H1 (cell line): ENCODE results near the gene CNTROB. TPM values are rescaled to one million over a fixed set of nuclear protein-coding genes. Genes with fewer than 3 reads are reported as not detected.

Experiments used
- CTCF ChIA-PET: fragments of 300-600 bp; sonication (Branson Sonifier 250); formaldehyde crosslinking; loops from one replicate; lab custom pipeline; 2021; ENCODE audit not compliant: partially characterized antibody; lab: Charles Lee
- POLR2A ChIA-PET: fragments of 300-600 bp; sonication (Branson Sonifier 250); formaldehyde crosslinking; loops from one replicate; lab custom pipeline; 2021; ENCODE audit warnings: inconsistent platforms; ENCODE audit not compliant: partially characterized antibody; lab: Charles Lee
- DNase-seq, 2 experiments: peaks; one replicate each; pipeline versions ENCODE4 v3.0.0 to v3.0.0-alpha.2; 2010 to 2022; ENCODE audit warnings: low spot score in 2 of 2, low read depth in 1 of 2, mixed read lengths in 1 of 2
- FAIRE-seq: peaks from 2 replicates; lab custom pipeline; 2011; peaks lifted over from hg19 to GRCh38; lab: Jason Lieb, UNC
- H2AFZ ChIP-seq: 2 replicates; pipeline ENCODE4 v1.8.1; 2012; ENCODE audit warnings: low read length, inconsistent platforms
- H2AK5ac ChIP-seq: 2 replicates; pipeline ENCODE4 v1.6.1; 2013; ENCODE audit warnings: low read depth, low read length
- H2BK120ac ChIP-seq: replicated peaks from 2 replicates; pipeline ENCODE3; 2013; ENCODE audit warnings: low read depth, low read length, inconsistent platforms
- H2BK12ac ChIP-seq: 2 replicates; pipeline ENCODE4 v1.6.1; 2013; ENCODE audit warnings: low read depth, low read length
- H2BK15ac ChIP-seq: 2 replicates; pipeline ENCODE4 v1.6.1; 2013; ENCODE audit warnings: low read length
- H2BK20ac ChIP-seq: 2 replicates; pipeline ENCODE4 v1.6.1; 2013; ENCODE audit warnings: low read length
- H2BK5ac ChIP-seq: 2 replicates; pipeline ENCODE4 v1.6.1; 2013; ENCODE audit warnings: low read depth, low read length
- H3K14ac ChIP-seq: 2 replicates; pipeline ENCODE4 v1.6.1; 2013; ENCODE audit warnings: inconsistent platforms; ENCODE audit not compliant: insufficient read length
- H3K18ac ChIP-seq: 2 replicates; pipeline ENCODE4 v1.6.1; 2013; ENCODE audit warnings: low read length; ENCODE audit errors: extremely low read depth
- H3K23ac ChIP-seq: 2 replicates; pipeline ENCODE4 v1.6.1; 2013; ENCODE audit warnings: inconsistent platforms; ENCODE audit not compliant: insufficient read length
- H3K23me2 ChIP-seq: 2 replicates; pipeline ENCODE4 v1.6.1; 2013; ENCODE audit warnings: low read depth, low read length
- H3K27ac ChIP-seq: 2 replicates; pipeline ENCODE4 v1.6.1; 2011; ENCODE audit warnings: low read depth, low read length, inconsistent platforms
- H3K27me3 ChIP-seq, 4 experiments: replicated peaks in 1 of 4; 1 replicate in 1 of 4; 2 replicates in 3 of 4; pipeline versions ENCODE4 v1.6.1 to v1.8.1; 2011 to 2013; ENCODE audit warnings: low read length in 3 of 4, mild to moderate bottlenecking in 3 of 4, inconsistent platforms in 2 of 4, mixed read lengths in 2 of 4, moderate library complexity in 1 of 4; ENCODE audit not compliant: control insufficient read depth in 3 of 4, insufficient read depth in 3 of 4; ENCODE audit errors: extremely low read depth in 1 of 4
- H3K36me3 ChIP-seq, 4 experiments: 2 replicates each; pipeline versions ENCODE4 v1.6.1 to v1.8.1; 2011 to 2013; ENCODE audit warnings: mild to moderate bottlenecking in 4 of 4, low read length in 3 of 4, moderate library complexity in 2 of 4, control low read depth in 1 of 4, inconsistent platforms in 1 of 4; ENCODE audit not compliant: insufficient read depth in 4 of 4, control insufficient read depth in 2 of 4
- H3K4ac ChIP-seq: replicated peaks from 2 replicates; pipeline ENCODE3; 2013; ENCODE audit warnings: low read length, low read depth, mixed read lengths, inconsistent platforms; ENCODE audit not compliant: insufficient read length
- H3K4me1 ChIP-seq, 4 experiments: replicated peaks in 1 of 4; 1 replicate in 1 of 4; 2 replicates in 3 of 4; pipeline versions ENCODE4 v1.6.1 to v1.8.1; 2011 to 2013; ENCODE audit warnings: low read length in 3 of 4, inconsistent platforms in 2 of 4, mixed read lengths in 1 of 4; ENCODE audit not compliant: insufficient read depth in 4 of 4, control insufficient read depth in 3 of 4
- H3K4me2 ChIP-seq, 2 experiments: 2 replicates each; pipeline versions ENCODE4 v1.6.1 to v1.8.1; 2011 to 2013; ENCODE audit warnings: low read depth in 2 of 2, low read length in 2 of 2, control low read depth in 1 of 2, inconsistent platforms in 1 of 2, mild to moderate bottlenecking in 1 of 2; ENCODE audit not compliant: insufficient read depth in 1 of 2
- H3K4me3 ChIP-seq, 4 experiments: fragments of 200-600, 300-600 bp in 1 of 4; sonication (generic), shearing (Covaris generic), sonication (Bioruptor Twin) in 1 of 4; 2 replicates each; pipeline versions ENCODE4 v1.5.1 to v1.8.1; 2011 to 2016; ENCODE audit warnings: low read length in 4 of 4, low read depth in 3 of 4, control low read depth in 2 of 4, inconsistent platforms in 2 of 4, mild to moderate bottlenecking in 2 of 4, mixed read lengths in 1 of 4, moderate library complexity in 1 of 4; ENCODE audit not compliant: insufficient read depth in 2 of 4; ENCODE audit errors: extremely low read depth in 1 of 4
- H3K56ac ChIP-seq: replicated peaks from 2 replicates; pipeline ENCODE3; 2013; ENCODE audit warnings: low read depth, mild to moderate bottlenecking, mixed read lengths, low read length, inconsistent platforms; ENCODE audit not compliant: insufficient read length
- H3K79me1 ChIP-seq: 2 replicates; pipeline ENCODE4 v1.6.1; 2013; ENCODE audit warnings: low read depth, low read length, control low read depth
- H3K79me2 ChIP-seq, 2 experiments: 2 replicates each; pipeline versions ENCODE4 v1.6.1 to v1.8.1; 2012 to 2013; ENCODE audit warnings: low read length in 2 of 2, mild to moderate bottlenecking in 2 of 2, inconsistent platforms in 1 of 2; ENCODE audit not compliant: insufficient read depth in 2 of 2, control insufficient read depth in 1 of 2
- H3K9ac ChIP-seq, 4 experiments: replicated peaks in 1 of 4; 1 replicate in 1 of 4; 2 replicates in 3 of 4; pipeline versions ENCODE4 v1.6.1 to v1.8.1; 2011 to 2013; ENCODE audit warnings: low read depth in 3 of 4, low read length in 3 of 4, control low read depth in 2 of 4, mild to moderate bottlenecking in 2 of 4, moderate library complexity in 2 of 4, inconsistent platforms in 1 of 4; ENCODE audit errors: extremely low read depth in 1 of 4
- H3K9me3 ChIP-seq, 2 experiments: 2 replicates each; pipeline versions ENCODE4 v1.6.1 to v1.8.1; 2012 to 2013; ENCODE audit warnings: mild to moderate bottlenecking in 2 of 2, moderate library complexity in 2 of 2, control low read depth in 1 of 2, inconsistent platforms in 1 of 2, low read depth in 1 of 2, low read length in 1 of 2, mixed read lengths in 1 of 2; ENCODE audit not compliant: insufficient read depth in 2 of 2
- H4K20me1 ChIP-seq, 2 experiments: replicated peaks in 1 of 2; 2 replicates each; pipeline versions ENCODE3 to v1.8.1; 2011 to 2013; ENCODE audit warnings: inconsistent platforms in 2 of 2, low read length in 2 of 2, mild to moderate bottlenecking in 1 of 2; ENCODE audit not compliant: insufficient read depth in 2 of 2, control insufficient read depth in 1 of 2
- H4K5ac ChIP-seq: 2 replicates; pipeline ENCODE4 v1.6.1; 2013; ENCODE audit warnings: low read length, low read depth, mixed read lengths, inconsistent platforms; ENCODE audit not compliant: insufficient read length
- H4K8ac ChIP-seq: 2 replicates; pipeline ENCODE4 v1.8.0; 2013; ENCODE audit warnings: mild to moderate bottlenecking, moderate library complexity, low read length, inconsistent platforms; ENCODE audit not compliant: insufficient read depth; ENCODE audit errors: extremely low read depth
- H4K91ac ChIP-seq: replicated peaks from 2 replicates; pipeline ENCODE3; 2013; ENCODE audit warnings: low read length, mixed read lengths, inconsistent platforms; ENCODE audit not compliant: insufficient read length
- BRCA1 ChIP-seq: IDR thresholded peaks from 2 replicates; pipeline ENCODE4 v1.6.1; 2012; ENCODE audit warnings: low read depth, low read length, improper control_type of control experiment
- KDM1A ChIP-seq: fragments of 200-600, 300-600 bp; sonication (generic); IDR thresholded peaks from 2 replicates; pipeline ENCODE4 v1.7.1; 2016; ENCODE audit warnings: mild to moderate bottlenecking, low read length, borderline replicate concordance
- NANOG ChIP-seq: IDR thresholded peaks from 2 replicates; pipeline ENCODE4 v1.6.1; 2011; ENCODE audit warnings: low read length, low read depth, mild to moderate bottlenecking, inconsistent platforms; ENCODE audit not compliant: insufficient read depth, poor library complexity, severe bottlenecking
- POLR2A ChIP-seq, 2 experiments: IDR thresholded peaks; 1 replicate in 1 of 2; 2 replicates in 1 of 2; pipeline ENCODE4 v1.6.1; 2011; ENCODE audit warnings: low read depth in 2 of 2, low read length in 2 of 2, mild to moderate bottlenecking in 2 of 2; ENCODE audit errors: control extremely low read depth in 1 of 2
- RXRA ChIP-seq: IDR thresholded peaks from 2 replicates; pipeline ENCODE4 v1.6.1; 2011; ENCODE audit warnings: low read depth, mild to moderate bottlenecking, low read length, moderate library complexity; ENCODE audit not compliant: insufficient read depth
- SIX5 ChIP-seq: IDR thresholded peaks from 2 replicates; pipeline ENCODE4 v1.6.1; 2011; ENCODE audit warnings: mild to moderate bottlenecking, low read depth, low read length
- SUZ12 ChIP-seq: fragments of 200-600 bp; sonication (generic); IDR thresholded peaks from 2 replicates; pipeline ENCODE4 v1.6.1; 2012; ENCODE audit warnings: mild to moderate bottlenecking, inconsistent platforms, low read length, moderate library complexity, mixed read lengths
- TBP ChIP-seq: IDR thresholded peaks from 2 replicates; pipeline ENCODE4 v1.6.1; 2011; ENCODE audit warnings: low read depth, low read length, improper control_type of control experiment
- TEAD4 ChIP-seq: IDR thresholded peaks from 2 replicates; pipeline ENCODE4 v1.6.1; 2012; ENCODE audit warnings: low read depth, low read length, inconsistent platforms, mixed read lengths
- WGBS, 2 experiments: shearing (Covaris generic) in 1 of 2; methylation state at CpG; one replicate each; pipeline versions ENCODE4 v1.1.6 to v1.1.7; 2013 to 2015; ENCODE audit warnings: low lambda C conversion rate in 2 of 2, mixed read lengths in 2 of 2, inconsistent platforms in 1 of 2, low coverage in 1 of 2, missing lambda C conversion rate in 1 of 2; ENCODE audit not compliant: insufficient replicate concordance in 2 of 2, insufficient coverage in 1 of 2, insufficient read length in 1 of 2; ENCODE audit errors: extremely low coverage in 1 of 2, missing lambda C conversion rate in 1 of 2; 5-methylcytosine and 5-hydroxymethylcytosine counted together
- polyA plus RNA-seq, 7 experiments: library from polyadenylated mRNA; depleted of rRNA in 3 of 7; stranded (reverse) in 5 of 7; unstranded in 2 of 7; fragments of >200 nt in 5 of 7; fragments of 200-250 nt in 2 of 7; gene quantifications; 1 replicate in 5 of 7; 2 replicates in 1 of 7; 4 replicates in 1 of 7; pipeline versions ENCODE4 v1.2.1 to v1.2.3, GENCODE V29; 2011 to 2013; ENCODE audit warnings: missing spikeins in 2 of 7, mixed read lengths in 2 of 7
- total RNA-seq: library from RNA; stranded (reverse); fragmentation: NEBNext Ultra II Directional; extraction: Animal tissue kit (Norgen Biotek cat#: 25700); gene quantifications from 2 replicates; pipeline ENCODE4 v1.2.1, GENCODE V29; 2021
- TF ChIP-seq, protein P1 (sequence below): IDR thresholded peaks from 2 replicates; pipeline ENCODE4 v1.6.1; 2012; ENCODE audit warnings: low read length, inconsistent platforms

The CNTROB gene
- total and polyA plus RNA-seq, 2 of the 8 experiments (the other 6 are each of a cell fraction or from before 2014, with no cell fraction given), result 20.5 to 31.9 TPM

DNA sequence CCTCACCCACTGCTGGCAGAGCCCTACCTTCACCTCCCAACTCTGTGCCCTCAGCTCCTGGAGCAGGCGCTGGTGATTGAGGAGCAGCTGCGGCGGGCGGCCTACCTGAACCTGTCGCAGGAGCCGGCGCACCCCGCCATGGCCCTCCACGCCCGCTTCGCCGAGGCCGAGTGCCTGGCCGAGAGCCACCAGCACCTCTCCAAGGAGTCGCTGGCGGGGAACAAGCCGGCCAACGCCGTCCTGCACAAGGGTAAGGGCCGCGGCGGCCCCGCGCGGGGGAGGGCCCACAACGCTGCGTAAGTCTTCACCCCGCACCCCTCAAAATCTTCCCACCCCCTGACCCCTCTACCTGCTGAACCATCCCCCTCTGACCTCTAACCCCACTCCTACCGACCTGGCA is 22.9 kb upstream of the CNTROB start:
- Histone ChIP-seq H2BK120ac (no peak overlapping the region), H3K23ac (no peak overlapping the region)
- CTCF ChIA-PET, result interaction anchor here (1.6 to 6.0 kb wide), 2 partner anchors 80 to 108 kb away, joined by 3 to 57 read pairs; no protein-coding TSS in a partner anchor

More for the DNA sequence above, 22.9 kb upstream of the CNTROB start:
- Histone ChIP-seq H2BK20ac (no peak overlapping the region), H3K18ac (no peak overlapping the region), H2BK15ac (no peak overlapping the region), H3K23me2 (no peaks in the 10 kb centered on the region), H3K79me1 (no peaks in the 10 kb centered on the region), H3K4me3 (no peak overlapping the region), H3K27me3 (no peaks in the 10 kb centered on the region), H3K56ac (no peak overlapping the region), H3K36me3 (peaks cover 0 to 3% (median 1%) of the 10 kb centered on the region in 4 experiments; a peak in 4 of 8 replicates), H2AFZ (no peak overlapping the region), H3K14ac (no peak overlapping the region), H4K5ac (no peak overlapping the region), H3K27ac (no peak overlapping the region), H3K9me3 (no peaks in the 10 kb centered on the region), H4K8ac (no peak overlapping the region), H3K9ac (no peak overlapping the region), H2BK12ac (no peak overlapping the region), H3K79me2 (no peaks in the 10 kb centered on the region), H4K91ac (no peak overlapping the region), H4K20me1 (no peaks in the 10 kb centered on the region), H2AK5ac (no peak overlapping the region), H3K4ac (no peak overlapping the region), H2BK5ac (no peak overlapping the region), H3K4me1 (no peaks in the 10 kb centered on the region), H3K4me2 (no peak overlapping the region)
- TF ChIP-seq SIX5, result no peak
- TF ChIP-seq KDM1A, result no peak
- TF ChIP-seq TEAD4, result no peak
- no peak for TF ChIP-seq POLR2A (IDR thresholded peaks at IDR 0.05; ENCODE audit: control extremely low read depth in 1 of 2, low read depth in 2 of 2, low read length in 2 of 2)
- TF ChIP-seq, protein P1, sequence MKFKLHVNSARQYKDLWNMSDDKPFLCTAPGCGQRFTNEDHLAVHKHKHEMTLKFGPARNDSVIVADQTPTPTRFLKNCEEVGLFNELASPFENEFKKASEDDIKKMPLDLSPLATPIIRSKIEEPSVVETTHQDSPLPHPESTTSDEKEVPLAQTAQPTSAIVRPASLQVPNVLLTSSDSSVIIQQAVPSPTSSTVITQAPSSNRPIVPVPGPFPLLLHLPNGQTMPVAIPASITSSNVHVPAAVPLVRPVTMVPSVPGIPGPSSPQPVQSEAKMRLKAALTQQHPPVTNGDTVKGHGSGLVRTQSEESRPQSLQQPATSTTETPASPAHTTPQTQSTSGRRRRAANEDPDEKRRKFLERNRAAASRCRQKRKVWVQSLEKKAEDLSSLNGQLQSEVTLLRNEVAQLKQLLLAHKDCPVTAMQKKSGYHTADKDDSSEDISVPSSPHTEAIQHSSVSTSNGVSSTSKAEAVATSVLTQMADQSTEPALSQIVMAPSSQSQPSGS, result no peak
- TF ChIP-seq NANOG, result no peak
- no peak for TF ChIP-seq TBP
- TF ChIP-seq BRCA1, result no peak
- no peak for TF ChIP-seq SUZ12
- TF ChIP-seq RXRA, result no peak
- POLR2A ChIA-PET, result no interaction called here
- 95% methylated on average over 18 of the region's 29 CpGs; no CpG with 5 or more reads in 1 of the 2 experiments for WGBS, 2 experiments
- no peak for DNase-seq
- no peak for FAIRE-seq
